AG09319 (cell line): Measurements from ENCODE around the gene SPTBN5.
A peak's percentile ranks its signal among the peaks of the same experiment; 100 is the strongest.

Experiments used
- DNase-seq: peaks from one replicate; pipeline ENCODE4 v3.0.0-alpha.2; 2010; ENCODE audit warnings: low read depth; ENCODE audit errors: extremely low read depth
- TF ChIP-seq, protein P1 (sequence below): IDR thresholded peaks from 2 replicates; pipeline ENCODE4 v1.5.1; 2011; ENCODE audit warnings: low read depth, mild to moderate bottlenecking, inconsistent platforms, low read length, moderate library complexity

The SPTBN5 gene

DNA sequence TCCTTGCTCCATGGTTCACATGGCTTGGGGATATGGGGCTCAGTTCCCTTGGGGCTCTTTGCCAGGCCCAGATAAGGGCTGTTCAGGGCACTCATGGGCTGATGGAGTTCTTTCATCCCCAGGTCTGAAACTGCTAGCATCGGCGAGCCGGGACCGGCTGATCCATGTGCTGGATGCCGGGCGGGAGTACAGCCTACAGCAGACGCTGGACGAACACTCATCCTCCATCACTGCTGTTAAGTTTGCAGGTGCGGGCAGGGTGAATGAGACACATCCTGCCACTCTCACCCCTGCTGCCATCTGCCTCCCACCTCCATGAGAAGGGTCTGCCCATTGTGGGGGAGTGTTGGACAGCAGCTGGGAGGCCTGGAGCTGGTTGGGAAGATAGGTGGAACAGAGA, 77.1 kb downstream of the SPTBN5 start:
- DNase-seq: no peak
- TF ChIP-seq, protein P1, sequence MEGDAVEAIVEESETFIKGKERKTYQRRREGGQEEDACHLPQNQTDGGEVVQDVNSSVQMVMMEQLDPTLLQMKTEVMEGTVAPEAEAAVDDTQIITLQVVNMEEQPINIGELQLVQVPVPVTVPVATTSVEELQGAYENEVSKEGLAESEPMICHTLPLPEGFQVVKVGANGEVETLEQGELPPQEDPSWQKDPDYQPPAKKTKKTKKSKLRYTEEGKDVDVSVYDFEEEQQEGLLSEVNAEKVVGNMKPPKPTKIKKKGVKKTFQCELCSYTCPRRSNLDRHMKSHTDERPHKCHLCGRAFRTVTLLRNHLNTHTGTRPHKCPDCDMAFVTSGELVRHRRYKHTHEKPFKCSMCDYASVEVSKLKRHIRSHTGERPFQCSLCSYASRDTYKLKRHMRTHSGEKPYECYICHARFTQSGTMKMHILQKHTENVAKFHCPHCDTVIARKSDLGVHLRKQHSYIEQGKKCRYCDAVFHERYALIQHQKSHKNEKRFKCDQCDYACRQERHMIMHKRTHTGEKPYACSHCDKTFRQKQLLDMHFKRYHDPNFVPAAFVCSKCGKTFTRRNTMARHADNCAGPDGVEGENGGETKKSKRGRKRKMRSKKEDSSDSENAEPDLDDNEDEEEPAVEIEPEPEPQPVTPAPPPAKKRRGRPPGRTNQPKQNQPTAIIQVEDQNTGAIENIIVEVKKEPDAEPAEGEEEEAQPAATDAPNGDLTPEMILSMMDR: no peak

DNA sequence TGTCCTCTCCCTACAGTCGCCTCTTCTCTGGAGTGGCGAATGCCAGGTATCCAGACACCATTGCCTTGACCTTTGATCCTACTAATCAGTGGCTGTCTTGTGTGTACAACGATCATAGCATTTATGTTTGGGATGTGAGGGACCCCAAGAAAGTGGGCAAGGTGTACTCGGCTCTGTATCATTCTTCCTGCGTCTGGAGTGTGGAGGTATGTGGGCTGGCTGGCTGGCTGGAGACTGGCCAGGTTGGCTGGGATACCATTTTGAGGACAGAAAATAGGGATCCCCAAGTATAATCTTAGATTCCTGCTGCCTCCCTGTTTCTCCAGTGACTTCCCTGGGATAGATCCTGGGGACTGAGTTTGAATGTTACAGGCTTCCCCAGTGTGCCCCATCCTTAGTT, 79.3 kb downstream of the SPTBN5 start:
- TF ChIP-seq, protein P1: no peak
- no peak for DNase-seq

DNA sequence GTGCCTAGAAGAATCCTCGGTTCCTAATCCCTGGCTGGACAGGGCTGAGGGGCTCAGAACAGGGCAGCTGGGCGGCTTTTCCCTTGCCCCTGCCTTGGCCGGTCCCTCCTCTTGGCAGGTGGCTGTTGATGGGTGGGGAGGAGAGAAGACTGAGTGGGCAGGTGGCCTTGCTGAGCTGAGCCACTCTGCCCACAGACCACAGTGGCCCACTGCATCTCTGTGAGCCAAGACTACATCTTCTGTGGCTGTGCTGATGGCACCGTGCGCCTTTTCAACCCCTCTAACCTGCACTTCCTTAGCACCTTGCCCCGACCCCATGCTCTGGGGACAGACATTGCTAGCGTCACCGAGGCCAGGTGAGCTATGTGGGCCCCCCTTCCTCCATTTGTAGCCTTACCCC, 80.4 kb downstream of the SPTBN5 start:
- no peak for DNase-seq
- TF ChIP-seq, protein P1: no peak

DNA sequence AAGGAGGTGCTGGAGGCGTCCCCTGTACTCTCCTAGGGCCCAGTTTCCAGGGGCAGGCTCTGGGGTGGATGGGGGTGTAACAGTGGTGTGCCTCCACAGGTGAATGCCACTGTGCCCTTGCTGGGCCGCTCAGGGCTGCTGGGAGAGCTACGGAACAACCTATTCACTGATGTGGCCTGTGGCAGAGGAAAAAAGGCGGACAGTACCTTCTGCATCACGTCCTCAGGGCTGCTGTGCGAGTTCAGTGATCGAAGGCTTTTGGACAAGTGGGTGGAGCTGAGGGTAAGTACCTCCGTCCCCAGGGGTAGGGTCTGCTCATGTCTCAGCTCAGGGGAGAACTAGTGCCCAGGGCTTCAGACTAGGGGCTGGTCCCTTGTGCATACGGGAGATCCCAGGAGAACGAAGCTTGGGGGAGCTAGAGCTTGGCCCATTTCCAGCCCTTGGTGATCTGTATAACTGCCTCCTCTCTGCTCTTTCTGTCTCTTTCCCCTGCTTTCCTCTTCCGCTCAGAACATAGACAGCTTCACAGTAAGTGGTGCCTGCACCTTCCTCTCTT, 81.0 kb downstream of the SPTBN5 start:
- DNase-seq: no peak
- TF ChIP-seq, protein P1: no peak

DNA sequence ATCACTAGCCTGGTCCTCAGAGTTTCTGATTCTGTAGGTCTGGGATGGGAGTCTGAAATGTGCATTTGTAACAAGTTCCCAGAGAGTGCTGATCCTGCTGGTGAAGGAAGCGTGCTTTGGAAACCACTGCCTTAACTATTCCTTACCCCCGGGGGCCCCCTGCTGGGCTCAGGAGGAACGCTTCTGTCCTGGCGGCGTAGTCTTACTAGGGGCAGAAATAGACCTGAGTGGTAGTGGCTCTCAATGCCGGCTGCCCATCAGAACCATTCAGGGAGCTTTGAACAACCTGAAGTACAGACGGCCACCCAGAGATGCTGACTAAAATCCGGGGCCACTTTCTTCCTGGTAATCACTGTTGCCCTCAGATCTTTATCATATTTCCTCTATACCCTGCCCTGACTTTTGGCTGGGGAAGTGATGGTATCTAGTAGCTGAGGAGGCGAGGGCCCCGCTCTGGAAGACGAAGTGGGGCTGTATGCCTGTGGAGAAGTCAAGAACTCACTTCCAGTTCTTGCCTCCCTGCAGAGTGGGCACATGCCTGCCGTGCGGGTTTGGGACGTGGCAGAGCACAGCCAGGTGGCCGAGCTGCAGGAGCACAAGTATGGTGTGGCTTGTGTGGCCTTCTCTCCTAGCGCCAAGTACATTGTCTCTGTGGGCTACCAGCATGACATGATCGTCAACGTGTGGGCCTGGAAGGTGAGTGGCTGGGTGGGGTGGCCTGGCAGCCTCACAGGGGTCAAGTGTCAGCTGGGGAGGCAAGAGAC, 82.2 kb downstream of the SPTBN5 start:
- DNase-seq: peak; percentile 66
- TF ChIP-seq, protein P1: peak; percentile 93

DNA sequence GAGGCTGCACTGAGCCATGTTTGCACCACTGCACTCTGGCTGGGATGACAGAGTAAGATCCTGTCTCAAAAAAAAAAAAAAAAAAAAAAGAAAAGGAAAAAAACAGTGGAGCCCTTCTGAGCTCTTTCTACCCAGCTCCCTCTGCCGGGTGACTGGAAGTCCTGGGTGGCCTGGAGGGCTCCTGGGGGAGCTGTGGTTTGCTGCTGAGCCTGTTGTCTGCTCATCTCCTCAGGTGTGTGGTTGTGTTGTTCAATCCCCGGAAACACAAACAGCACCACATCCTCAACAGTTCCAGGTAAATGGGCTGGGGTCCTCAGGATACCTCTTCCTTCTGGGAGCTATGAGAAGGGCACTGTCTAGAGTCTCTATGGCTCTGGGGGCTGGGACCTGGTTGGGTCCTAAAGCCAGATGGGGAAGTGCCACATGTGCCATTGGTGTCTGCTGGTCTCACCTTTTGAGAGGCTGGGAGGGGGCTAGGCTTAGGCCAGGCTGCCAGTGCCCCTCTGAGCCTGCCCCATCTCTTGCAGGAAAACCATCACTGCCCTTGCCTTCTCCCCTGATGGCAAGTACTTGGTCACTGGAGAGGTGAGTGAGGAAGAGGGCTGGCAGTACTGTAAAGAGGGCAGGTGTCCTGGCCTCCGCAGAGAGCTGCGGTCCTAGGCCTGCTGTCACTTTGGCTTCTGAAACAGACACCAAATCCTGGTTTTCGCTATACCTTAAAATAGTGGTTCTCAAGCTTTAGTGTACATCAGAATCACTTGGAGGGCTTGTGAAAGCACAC, 83.0 kb downstream of the SPTBN5 start:
- no peak for DNase-seq
- TF ChIP-seq, protein P1: no peak
